ENCODE data around the gene RETREG1. TPM values are rescaled to one million over a fixed set of nuclear protein-coding genes. Genes with fewer than 3 reads are reported as not detected.

RETREG1 gene
- total and polyA plus RNA-seq, 12 donors = 14.6 to 337 (median 216) TPM

DNA sequence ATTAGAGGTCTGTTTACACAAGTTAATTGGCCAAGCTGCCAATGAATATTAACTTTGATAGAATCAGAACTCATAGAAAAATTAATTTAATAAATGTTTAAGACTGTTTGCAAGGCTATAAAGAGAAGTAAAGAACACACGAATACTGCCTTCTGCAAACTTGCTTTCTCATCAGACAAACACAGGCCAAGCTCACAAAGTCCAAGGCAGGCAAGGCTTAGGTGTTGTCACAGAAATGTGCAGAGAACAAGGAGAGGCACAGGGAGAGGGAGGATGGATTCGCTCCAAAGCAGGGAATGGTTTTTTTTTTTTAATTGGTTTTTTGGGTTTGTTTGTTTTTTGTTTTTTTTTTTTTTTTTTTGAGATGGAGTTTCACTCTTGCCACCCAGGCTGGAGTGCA, 43.4 kb downstream of the RETREG1 start:
- TF ChIP-seq, protein P1, sequence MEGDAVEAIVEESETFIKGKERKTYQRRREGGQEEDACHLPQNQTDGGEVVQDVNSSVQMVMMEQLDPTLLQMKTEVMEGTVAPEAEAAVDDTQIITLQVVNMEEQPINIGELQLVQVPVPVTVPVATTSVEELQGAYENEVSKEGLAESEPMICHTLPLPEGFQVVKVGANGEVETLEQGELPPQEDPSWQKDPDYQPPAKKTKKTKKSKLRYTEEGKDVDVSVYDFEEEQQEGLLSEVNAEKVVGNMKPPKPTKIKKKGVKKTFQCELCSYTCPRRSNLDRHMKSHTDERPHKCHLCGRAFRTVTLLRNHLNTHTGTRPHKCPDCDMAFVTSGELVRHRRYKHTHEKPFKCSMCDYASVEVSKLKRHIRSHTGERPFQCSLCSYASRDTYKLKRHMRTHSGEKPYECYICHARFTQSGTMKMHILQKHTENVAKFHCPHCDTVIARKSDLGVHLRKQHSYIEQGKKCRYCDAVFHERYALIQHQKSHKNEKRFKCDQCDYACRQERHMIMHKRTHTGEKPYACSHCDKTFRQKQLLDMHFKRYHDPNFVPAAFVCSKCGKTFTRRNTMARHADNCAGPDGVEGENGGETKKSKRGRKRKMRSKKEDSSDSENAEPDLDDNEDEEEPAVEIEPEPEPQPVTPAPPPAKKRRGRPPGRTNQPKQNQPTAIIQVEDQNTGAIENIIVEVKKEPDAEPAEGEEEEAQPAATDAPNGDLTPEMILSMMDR (IDR thresholded peaks at IDR 0.05) = no peak
- intact Hi-C loops (cut with DNase I) = no loop called here
- Histone ChIP-seq H3K4me3 (no peak overlapping the region), H3K36me3 (no peaks in the 10 kb centered on the region), H3K27me3 (no peaks in the 10 kb centered on the region), H3K4me1 (peaks cover 0 to 17% (median 12%) of the 10 kb centered on the region in 9 donors), H3K9me3 (no peaks in the 10 kb centered on the region), H3K27ac (no peak overlapping the region)
- no peak for DNase-seq
- WGBS, 2 donors = 83 to 86% methylated on average over 2 of the region's 2 CpGs
- ATAC-seq = no peak

DNA sequence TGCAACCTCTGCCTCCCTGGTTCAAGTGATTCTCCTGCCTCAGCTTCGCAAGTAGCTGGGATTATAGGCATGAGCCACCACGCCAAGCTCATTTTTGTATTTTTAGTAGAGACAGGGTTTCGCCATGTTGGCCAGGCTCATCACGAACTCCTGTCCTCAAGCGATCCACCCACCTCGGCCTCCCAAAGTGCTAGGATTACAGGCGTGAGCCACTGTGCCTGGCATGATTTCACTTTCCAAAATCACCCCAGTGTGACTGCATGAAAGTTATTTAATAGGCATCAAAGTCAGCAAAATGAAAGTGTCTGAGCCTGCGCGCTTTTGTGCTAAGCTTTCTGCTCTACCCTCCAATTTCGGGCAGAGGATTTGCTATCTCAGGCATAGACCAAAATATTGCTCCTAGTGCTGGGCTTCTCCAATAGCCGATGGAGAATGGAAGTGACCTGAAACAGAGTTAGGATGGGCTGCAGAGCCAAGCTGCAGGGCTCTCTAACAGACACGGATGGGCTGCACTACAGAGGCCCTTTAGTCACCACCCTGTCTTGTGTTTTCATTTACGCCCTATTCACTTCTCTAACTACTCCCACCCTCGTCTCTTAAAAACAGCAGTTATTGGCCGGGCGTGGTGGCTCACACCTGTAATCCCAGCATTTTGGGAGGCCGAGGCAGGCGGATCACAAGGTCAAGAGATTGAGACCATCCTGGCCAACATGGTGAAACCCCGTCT, 44.3 kb downstream of the RETREG1 start:
- Histone ChIP-seq H3K4me1 (peaks cover 0 to 17% (median 12%) of the 10 kb centered on the region in 9 donors), H3K9me3 (no peaks in the 10 kb centered on the region), H3K27me3 (no peaks in the 10 kb centered on the region), H3K36me3 (no peaks in the 10 kb centered on the region), H3K27ac (no peak overlapping the region), H3K4me3 (no peak overlapping the region)
- intact Hi-C loops (cut with DNase I) = no loop called here
- WGBS, 2 donors = 96 to 97% methylated on average over 19 of the region's 19 CpGs
- TF ChIP-seq, protein P1 (IDR thresholded peaks at IDR 0.05) = no peak
- ATAC-seq (no peak), DNase-seq (no peak)

DNA sequence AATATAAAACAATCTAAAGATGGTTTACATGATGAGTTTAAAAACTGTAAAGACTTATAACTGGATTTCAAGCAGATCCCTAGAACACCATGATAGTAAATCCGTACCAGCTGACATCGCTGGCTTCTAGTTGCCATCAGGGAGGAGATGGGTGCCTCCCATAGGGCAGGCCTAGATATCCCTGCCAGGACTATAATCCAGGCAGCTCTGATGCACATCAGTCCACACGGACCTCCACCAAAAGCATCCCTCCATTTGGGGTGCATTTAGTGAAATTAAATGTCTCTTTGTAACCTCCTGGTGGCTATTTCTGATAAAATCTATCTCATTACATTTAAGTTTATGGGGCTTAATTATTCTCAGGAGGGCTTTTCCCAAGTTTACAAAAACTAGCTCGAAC, 45.8 kb downstream of the RETREG1 start:
- no peaks in the 10 kb centered on the region for H3K9me3 ChIP-seq
- H3K27ac ChIP-seq = no peak overlapping the region
- TF ChIP-seq, protein P1 (IDR thresholded peaks at IDR 0.05) = no peak
- WGBS, 2 donors = 73 to 88% methylated on average over 4 of the region's 4 CpGs
- DNase-seq (no peak), ATAC-seq (no peak)
- intact Hi-C loops (cut with DNase I) = no loop called here
- no peaks in the 10 kb centered on the region for H3K27me3 ChIP-seq
- H3K4me3 ChIP-seq = no peak overlapping the region
- H3K4me1 ChIP-seq = peaks cover 0 to 19% (median 13%) of the 10 kb centered on the region in 9 donors
- no peaks in the 10 kb centered on the region for H3K36me3 ChIP-seq

DNA sequence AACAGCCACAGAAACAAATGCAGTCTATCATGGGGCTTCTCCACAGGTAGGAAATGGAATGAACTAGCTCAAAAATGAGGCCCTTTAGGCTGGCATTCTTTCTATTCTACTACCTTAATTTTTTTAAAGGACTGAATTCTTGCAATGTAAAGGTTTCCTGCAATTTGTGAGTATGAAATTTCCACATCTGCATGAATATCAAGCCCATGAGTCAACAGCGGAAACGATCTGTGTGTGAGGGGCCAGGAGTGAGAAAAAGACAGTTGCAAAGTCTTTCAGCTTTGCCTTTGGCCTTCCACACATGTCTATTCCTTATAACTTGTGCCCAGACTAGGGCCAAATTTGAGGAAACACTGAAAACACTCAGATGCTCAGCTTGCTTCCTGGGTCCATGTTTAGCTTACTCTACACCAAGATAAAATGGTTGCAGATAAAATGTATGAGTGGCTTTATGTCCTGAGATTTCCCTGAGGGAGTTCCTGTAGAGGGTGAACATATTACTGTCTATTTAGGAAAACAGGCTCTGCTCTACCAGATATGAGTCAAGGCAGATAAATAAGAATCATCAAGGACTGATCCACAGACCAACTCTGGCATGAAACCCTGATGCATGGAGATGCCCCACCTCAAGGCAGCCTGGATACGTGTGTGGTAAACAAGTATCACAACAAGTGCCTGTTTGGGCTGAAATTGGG, 46.5 kb downstream of the RETREG1 start:
- H3K27ac ChIP-seq = no peak overlapping the region
- WGBS, 2 donors = 73 to 94% methylated on average over 3 of the region's 3 CpGs
- intact Hi-C loops (cut with DNase I) = no loop called here

More for the DNA sequence above, 46.5 kb downstream of the RETREG1 start:
- Histone ChIP-seq H3K27me3 (no peaks in the 10 kb centered on the region), H3K36me3 (no peaks in the 10 kb centered on the region), H3K4me1 (peaks cover 0 to 24% (median 15%) of the 10 kb centered on the region in 9 donors), H3K9me3 (no peaks in the 10 kb centered on the region), H3K4me3 (no peak overlapping the region)
- TF ChIP-seq, protein P1 (IDR thresholded peaks at IDR 0.05) = no peak
- DNase-seq (no peak), ATAC-seq (no peak)

Measured in heart right ventricle (tissue), 16 donors.